Activated T-helper 17 cell treated with anti-CD3 and anti-CD28 coated beads, Interleukin-2, amount 50 U/mL, for 72 hours (primary cell): ENCODE results near the gene PTCSC3. TPM values are rescaled to one million over a fixed set of nuclear protein-coding genes. Genes with fewer than 3 reads are reported as not detected.
"Not testable (repeated sequence)": the region's sequence is repeated elsewhere in the genome, so short reads cannot be mapped to it uniquely, and the experiment has no call there.

Experiments
- ATAC-seq: fragments of 150-1000 bp; cut with Tn5 transposase; replicated peaks from 2 replicates; pipeline ENCODE4 v1.10.0; 2021; ENCODE audit warnings: mild to moderate bottlenecking, moderate library complexity
- H3K27ac Mint-ChIP-seq: one replicate; pipeline ENCODE4 v1.8.0; 2022; ENCODE audit warnings: mixed read lengths
- H3K27me3 Mint-ChIP-seq: one replicate; pipeline ENCODE4 v1.8.0; 2022; ENCODE audit warnings: mixed read lengths
- H3K36me3 Mint-ChIP-seq: one replicate; pipeline ENCODE4 v1.8.0; 2022; ENCODE audit warnings: low read depth, mild to moderate bottlenecking, mixed read lengths
- H3K4me1 Mint-ChIP-seq: one replicate; pipeline ENCODE4 v1.8.0; 2022; ENCODE audit warnings: mixed read lengths
- H3K4me3 Mint-ChIP-seq: one replicate; pipeline ENCODE4 v1.8.0; 2022; ENCODE audit warnings: mild to moderate bottlenecking, mixed read lengths
- H3K9me3 Mint-ChIP-seq: one replicate; pipeline ENCODE4 v1.8.0; 2022; ENCODE audit warnings: mixed read lengths
- total RNA-seq, 2 donors: library from RNA; stranded (reverse); gene quantifications; one replicate each; pipeline ENCODE4 v1.2.3, GENCODE V29; 2022

PTCSC3 gene
- total RNA-seq, 2 donors from 2014 or later = not detected

GRCh38 chr14:36132826-36133225 lies 43.7 kb downstream of the PTCSC3 start:
- no peak for ATAC-seq
- Mint-ChIP-seq H3K27me3 (peaks cover 12% of the 10 kb centered on the region), H3K4me1 (no peaks in the 10 kb centered on the region), H3K4me3 (no peak overlapping the region), H3K9me3 (no peaks in the 10 kb centered on the region), H3K36me3 (no peaks in the 10 kb centered on the region), H3K27ac (no peak overlapping the region)

GRCh38 chr14:36130186-36130585 lies 46.3 kb downstream of the PTCSC3 start:
- peaks cover 16% of the 10 kb centered on the region for H3K27me3 Mint-ChIP-seq
- no peaks in the 10 kb centered on the region for H3K36me3 Mint-ChIP-seq
- H3K9me3 Mint-ChIP-seq = no peaks in the 10 kb centered on the region
- no peaks in the 10 kb centered on the region for H3K4me1 Mint-ChIP-seq
- no peak overlapping the region for H3K4me3 Mint-ChIP-seq
- ATAC-seq = no peak
- H3K27ac Mint-ChIP-seq = no peak overlapping the region

DNA sequence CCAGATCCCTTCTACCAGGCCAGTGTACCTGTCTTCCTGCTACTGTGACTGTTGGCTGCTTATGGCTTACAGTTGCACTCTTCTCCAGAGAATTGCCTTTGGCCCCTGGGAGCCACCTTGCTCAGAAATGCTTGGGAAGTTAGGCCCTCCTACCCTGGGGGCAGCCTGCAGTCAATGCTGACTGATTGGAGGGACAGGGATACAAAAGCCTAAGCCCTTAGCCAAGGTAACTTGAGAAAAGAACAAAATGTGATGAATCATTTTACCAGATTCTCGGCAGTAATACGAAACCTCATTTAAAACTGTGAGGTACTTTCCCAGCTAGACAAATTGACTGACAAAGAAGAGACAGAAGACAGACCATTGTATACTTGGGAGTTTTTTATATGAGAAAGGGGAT lies 47.3 kb downstream of the PTCSC3 start:
- Mint-ChIP-seq H3K4me1 (no peaks in the 10 kb centered on the region), H3K4me3 (no peak overlapping the region)

DNA sequence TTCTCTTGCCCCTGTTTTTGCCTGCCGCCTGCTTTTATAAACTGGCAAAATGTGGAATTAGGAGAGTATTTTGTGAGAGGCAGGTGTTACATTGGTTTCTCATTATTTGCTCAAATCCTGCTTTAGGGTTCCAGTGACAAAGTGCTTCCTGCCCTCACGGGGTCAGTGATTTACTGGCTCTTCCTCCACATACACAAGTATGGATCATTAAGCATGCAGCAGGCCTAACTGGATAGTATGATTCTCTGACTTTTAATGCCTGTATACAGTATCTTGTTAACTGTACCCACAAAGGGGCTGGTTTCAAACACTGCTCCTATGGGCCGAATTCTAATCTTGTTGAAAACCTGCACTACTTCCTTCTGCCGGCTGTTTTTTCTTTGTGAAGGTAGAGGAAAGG lies 63.2 kb downstream of the PTCSC3 start:
- H3K9me3 Mint-ChIP-seq = no peaks in the 10 kb centered on the region
- no peaks in the 10 kb centered on the region for H3K4me1 Mint-ChIP-seq
- H3K36me3 Mint-ChIP-seq = no peaks in the 10 kb centered on the region
- H3K27ac Mint-ChIP-seq = no peak overlapping the region
- ATAC-seq = no peak
- no peak overlapping the region for H3K4me3 Mint-ChIP-seq
- H3K27me3 Mint-ChIP-seq = peaks cover 4% of the 10 kb centered on the region

More for the DNA sequence above, 47.3 kb downstream of the PTCSC3 start:
- no peak for ATAC-seq
- no peaks in the 10 kb centered on the region for H3K36me3 Mint-ChIP-seq
- H3K27me3 Mint-ChIP-seq = peaks cover 16% of the 10 kb centered on the region
- H3K27ac Mint-ChIP-seq = no peak overlapping the region
- no peaks in the 10 kb centered on the region for H3K9me3 Mint-ChIP-seq

- no peak overlapping the region for H3K4me3 Mint-ChIP-seq
- H3K36me3 Mint-ChIP-seq = no peaks in the 10 kb centered on the region
- no peaks in the 10 kb centered on the region for H3K9me3 Mint-ChIP-seq
- ATAC-seq = no peak
- no peaks in the 10 kb centered on the region for H3K4me1 Mint-ChIP-seq
- peaks cover 12% of the 10 kb centered on the region for H3K27me3 Mint-ChIP-seq
- no peak overlapping the region for H3K27ac Mint-ChIP-seq
Measured at GRCh38 chr14:36111822-36112583, 64.5 kb downstream of the PTCSC3 start.

GRCh38 chr14:36105401-36105800 lies 71.1 kb downstream of the PTCSC3 start:
- H3K27me3 Mint-ChIP-seq = peaks cover 20% of the 10 kb centered on the region
- no peak overlapping the region for H3K27ac Mint-ChIP-seq
- H3K4me1 Mint-ChIP-seq = no peaks in the 10 kb centered on the region
- H3K9me3 Mint-ChIP-seq = no peaks in the 10 kb centered on the region
- H3K4me3 Mint-ChIP-seq = no peak overlapping the region
- no peak for ATAC-seq
- H3K36me3 Mint-ChIP-seq = no peaks in the 10 kb centered on the region

GRCh38 chr14:36104258-36104657 lies 72.3 kb downstream of the PTCSC3 start:
- ATAC-seq, H3K4me1 Mint-ChIP-seq, H3K4me3 Mint-ChIP-seq, H3K36me3 Mint-ChIP-seq, H3K9me3 Mint-ChIP-seq, H3K27ac Mint-ChIP-seq: not testable (repeated sequence)
- H3K27me3 Mint-ChIP-seq = peaks cover 26% of the 10 kb centered on the region

DNA sequence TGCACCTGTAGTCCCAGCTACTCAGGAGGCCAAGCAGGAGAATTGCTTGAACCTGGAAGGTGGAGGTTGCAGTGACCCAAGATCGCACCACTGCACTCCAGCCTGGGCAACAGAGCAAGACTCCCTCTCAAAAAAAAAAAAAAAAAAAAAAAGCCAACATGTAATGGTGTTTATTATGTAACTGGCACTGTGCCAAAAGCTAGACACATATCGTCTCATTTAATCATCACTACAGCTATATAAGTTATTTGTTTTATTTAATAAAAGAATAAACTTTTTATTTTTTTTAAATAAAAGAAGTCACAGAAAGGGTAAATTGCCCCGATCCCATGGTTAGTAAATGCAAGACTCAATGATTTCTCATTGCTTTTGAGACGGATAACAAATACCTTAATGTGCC lies 76.9 kb downstream of the PTCSC3 start:
- H3K27ac Mint-ChIP-seq = no peak overlapping the region

DNA sequence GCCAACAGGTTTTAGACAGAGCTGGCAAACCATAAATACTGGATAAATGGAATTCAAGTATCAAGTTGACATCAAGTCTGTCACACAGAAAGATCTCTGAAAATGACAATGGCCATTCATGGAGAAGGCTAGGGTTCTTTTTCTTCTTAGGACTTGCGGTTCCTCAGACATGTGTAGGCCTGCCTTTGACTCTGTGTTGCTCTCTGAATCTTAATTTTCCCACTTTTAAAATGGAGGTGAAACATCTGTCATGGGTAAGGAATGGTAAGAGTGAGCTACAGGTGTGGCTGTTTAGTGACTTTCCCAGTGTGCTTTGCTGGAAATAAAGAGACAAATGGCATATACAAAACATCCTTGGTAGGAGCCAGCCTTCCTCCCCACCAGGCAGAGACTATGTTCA lies 79.2 kb downstream of the PTCSC3 start:
- H3K27me3 Mint-ChIP-seq = peaks cover 28% of the 10 kb centered on the region
- no peaks in the 10 kb centered on the region for H3K36me3 Mint-ChIP-seq
- no peaks in the 10 kb centered on the region for H3K4me1 Mint-ChIP-seq
- H3K4me3 Mint-ChIP-seq = no peak overlapping the region
- H3K9me3 Mint-ChIP-seq = no peaks in the 10 kb centered on the region
- no peak for ATAC-seq
- H3K27ac Mint-ChIP-seq = no peak overlapping the region

More for the DNA sequence above, 76.9 kb downstream of the PTCSC3 start:
- Mint-ChIP-seq H3K4me3 (no peak overlapping the region), H3K27me3 (peaks cover 24% of the 10 kb centered on the region), H3K4me1 (no peaks in the 10 kb centered on the region), H3K36me3 (no peaks in the 10 kb centered on the region), H3K9me3 (no peaks in the 10 kb centered on the region)
- ATAC-seq = no peak

GRCh38 chr14:36096090-36096489 lies 80.4 kb downstream of the PTCSC3 start:
- H3K36me3 Mint-ChIP-seq = no peaks in the 10 kb centered on the region
- no peak overlapping the region for H3K4me3 Mint-ChIP-seq
- H3K27ac Mint-ChIP-seq = no peak overlapping the region
- H3K4me1 Mint-ChIP-seq = no peaks in the 10 kb centered on the region
- peaks cover 32% of the 10 kb centered on the region for H3K27me3 Mint-ChIP-seq
- ATAC-seq = no peak
- no peaks in the 10 kb centered on the region for H3K9me3 Mint-ChIP-seq

GRCh38 chr14:36094963-36095362 lies 81.6 kb downstream of the PTCSC3 start:
- Mint-ChIP-seq H3K9me3 (no peaks in the 10 kb centered on the region), H3K27me3 (peaks cover 26% of the 10 kb centered on the region)
- ATAC-seq = no peak

DNA sequence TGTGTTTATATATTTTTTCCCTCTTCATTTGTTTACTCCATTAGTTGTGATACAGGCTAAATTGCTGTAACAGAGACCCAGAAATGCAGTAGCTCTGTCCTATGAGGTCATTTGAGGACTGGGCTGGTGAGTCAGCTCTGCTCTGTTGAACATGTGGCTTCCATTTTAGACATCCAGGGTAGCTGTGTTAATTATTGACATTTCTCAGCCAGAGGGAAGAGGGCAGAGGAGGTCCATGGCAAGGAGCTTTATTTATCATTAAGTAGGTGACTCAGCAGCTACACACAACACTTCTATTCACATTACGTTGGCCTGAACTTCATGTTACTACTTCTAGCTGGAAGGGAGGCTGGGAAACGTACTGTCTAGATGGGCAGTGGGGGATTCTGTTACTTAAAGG lies 85.4 kb downstream of the PTCSC3 start:
- Mint-ChIP-seq H3K36me3 (no peaks in the 10 kb centered on the region), H3K4me1 (no peaks in the 10 kb centered on the region), H3K27me3 (peaks cover 24% of the 10 kb centered on the region), H3K4me3 (no peak overlapping the region), H3K9me3 (peaks cover under 1% of the 10 kb centered on the region), H3K27ac (no peak overlapping the region)
- no peak for ATAC-seq

More at GRCh38 chr14:36094963-36095362, 81.6 kb downstream of the PTCSC3 start:
- H3K4me1 Mint-ChIP-seq = no peaks in the 10 kb centered on the region
- no peaks in the 10 kb centered on the region for H3K36me3 Mint-ChIP-seq
- no peak overlapping the region for H3K4me3 Mint-ChIP-seq
- no peak overlapping the region for H3K27ac Mint-ChIP-seq

- Mint-ChIP-seq H3K9me3 (peaks cover 3% of the 10 kb centered on the region), H3K4me3 (no peak overlapping the region), H3K27ac (no peak overlapping the region), H3K27me3 (peaks cover 37% of the 10 kb centered on the region), H3K36me3 (no peaks in the 10 kb centered on the region), H3K4me1 (no peaks in the 10 kb centered on the region)
- no peak for ATAC-seq
Measured at GRCh38 chr14:36087411-36087810, 89.1 kb downstream of the PTCSC3 start.

- Mint-ChIP-seq H3K4me1 (no peaks in the 10 kb centered on the region), H3K27me3 (peaks cover 36% of the 10 kb centered on the region), H3K9me3 (peaks cover 3% of the 10 kb centered on the region), H3K27ac (no peak overlapping the region), H3K36me3 (no peaks in the 10 kb centered on the region), H3K4me3 (no peak overlapping the region)
- ATAC-seq = no peak
Measured at GRCh38 chr14:36086629-36087395, 89.7 kb downstream of the PTCSC3 start.

DNA sequence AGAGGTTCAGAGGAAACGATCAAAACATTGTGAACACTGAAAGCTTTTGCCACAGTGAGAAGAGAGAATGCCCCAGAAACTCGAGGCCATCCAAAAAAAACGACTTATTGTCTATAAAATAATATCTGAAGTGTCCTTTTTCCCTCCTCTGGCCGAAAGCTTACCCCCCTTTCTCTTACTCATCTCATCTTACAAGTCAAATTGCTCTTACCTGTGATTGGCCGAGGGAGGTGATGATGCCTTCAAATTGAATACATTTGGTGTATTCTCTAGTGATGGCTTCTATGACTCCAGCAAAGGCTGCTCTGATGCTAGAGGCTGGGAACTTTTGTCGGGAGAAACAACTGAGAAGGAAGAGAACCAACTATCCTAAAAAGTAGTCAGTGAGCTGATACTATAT lies 90.7 kb downstream of the PTCSC3 start:
- H3K4me1 Mint-ChIP-seq = no peaks in the 10 kb centered on the region
- H3K36me3 Mint-ChIP-seq = no peaks in the 10 kb centered on the region
- no peak for ATAC-seq
- H3K27ac Mint-ChIP-seq = no peak overlapping the region
- no peak overlapping the region for H3K4me3 Mint-ChIP-seq
- peaks cover 33% of the 10 kb centered on the region for H3K27me3 Mint-ChIP-seq
- H3K9me3 Mint-ChIP-seq = peaks cover 3% of the 10 kb centered on the region
